GM13976 (cell line): ENCODE measurements around the gene CT83.

Source experiments
- DNase-seq: peaks from one replicate; pipeline ENCODE4 v3.0.0; 2012; ENCODE audit warnings: low spot score
- CTCF ChIP-seq: IDR thresholded peaks from 2 replicates; pipeline ENCODE4 v1.5.1; 2012; ENCODE audit warnings: borderline replicate concordance, mild to moderate bottlenecking; ENCODE audit not compliant: insufficient read depth; ENCODE audit errors: extremely low read depth, missing control alignments, control extremely low read depth
- in situ Hi-C: fragments of 300-500 bp; cut with MboI; formaldehyde crosslinking; loops from one replicate; pipeline ENCODE4 v1.12.0; 2022; ENCODE audit warnings: low sequenced_read_pairs, mixed read lengths, inconsistent platforms; ENCODE audit not compliant: unreplicated experiment

Gene CT83

GRCh38 chrX:116462822-116463221, at the start of gene CT83:
CT83 (minus strand) TSS chrX:116462976; CDS start chrX:116462856, 120 bp downstream.
- TF ChIP-seq CTCF, result no peak
- in situ Hi-C loops, result no loop called here
- no peak for DNase-seq

GRCh38 chrX:116499780-116500179, 37.0 kb upstream of the CT83 start:
- no peak for TF ChIP-seq CTCF
- in situ Hi-C loops, result no loop called here
- DNase-seq, result no peak

- in situ Hi-C loops, result no loop called here
- no peak for DNase-seq
- no peak for TF ChIP-seq CTCF
Measured at GRCh38 chrX:116493271-116493670, 30.5 kb upstream of the CT83 start.

- in situ Hi-C loops, result no loop called here
- DNase-seq, result no peak
- TF ChIP-seq CTCF, result no peak
Measured at GRCh38 chrX:116490104-116490503, 27.3 kb upstream of the CT83 start.

GRCh38 chrX:116480059-116480458, 17.3 kb upstream of the CT83 start:
- TF ChIP-seq CTCF, result no peak
- in situ Hi-C loops, result no loop called here
- DNase-seq, result no peak

GRCh38 chrX:116449156-116449555, 13.6 kb downstream of the CT83 start:
- no peak for DNase-seq
- no peak for TF ChIP-seq CTCF
- in situ Hi-C loops, result no loop called here

- in situ Hi-C loops, result no loop called here
- DNase-seq, result no peak
- no peak for TF ChIP-seq CTCF
Measured at GRCh38 chrX:116436358-116436816, 26.4 kb downstream of the CT83 start, which contains the start of gene SLC6A14. SLC6A14 (plus strand) TSS chrX:116436606; CDS start chrX:116436710, 104 bp downstream.
